Tibial nerve (tissue), 4 donors: Measurements from ENCODE around the gene ERV3-1. TPM values are rescaled to one million over a fixed set of nuclear protein-coding genes. Genes with fewer than 3 reads are reported as not detected.
"Not testable (repeated sequence)": the region's sequence is repeated elsewhere in the genome, so short reads cannot be mapped to it uniquely, and the experiment has no call there.

Experiments used
- DNase-seq, 2 donors: peaks; one replicate each; pipeline ENCODE4 v3.0.0-alpha.2; 2019; ENCODE audit warnings: low spot score in 2 of 2
- H3K27ac ChIP-seq, 4 donors: fragments of 200-600 bp; sonication (generic) in 3 of 4; one replicate each; pipeline ENCODE4 v1.5.1; 2017 to 2019; ENCODE audit warnings: mild to moderate bottlenecking in 1 of 4
- H3K27me3 ChIP-seq, 2 donors: fragments of 200-600 bp; sonication (generic) in 1 of 2; one replicate each; pipeline versions ENCODE4 v1.5.1 to v1.6.0; 2017 to 2019
- H3K36me3 ChIP-seq, 3 donors: fragments of 200-600 bp; sonication (generic); one replicate each; pipeline ENCODE4 v1.5.1; 2018 to 2019
- H3K4me1 ChIP-seq, 4 donors: fragments of 200-600 bp; sonication (generic) in 3 of 4; one replicate each; pipeline ENCODE4 v1.5.1; 2017 to 2019
- H3K4me3 ChIP-seq, 4 donors: fragments of 200-600 bp; sonication (generic) in 3 of 4; one replicate each; pipeline ENCODE4 v1.5.1; 2017 to 2019; ENCODE audit warnings: mild to moderate bottlenecking in 1 of 4, moderate library complexity in 1 of 4
- H3K9me3 ChIP-seq, 4 donors: fragments of 200-600 bp; sonication (generic) in 3 of 4; one replicate each; pipeline ENCODE4 v1.5.1; 2017 to 2019
- EP300 ChIP-seq, 2 donors: sonication (generic); formaldehyde crosslinking; IDR thresholded peaks; one replicate each; pipeline ENCODE4 v1.6.1; 2017; ENCODE audit warnings: antibody characterized with exemption in 2 of 2, mild to moderate bottlenecking in 1 of 2
- POLR2A ChIP-seq, 2 donors: fragments of 450-650 bp; IDR thresholded peaks; one replicate each; pipeline ENCODE4 v1.6.1; 2017; ENCODE audit warnings: antibody characterized with exemption in 2 of 2, mild to moderate bottlenecking in 2 of 2, moderate library complexity in 2 of 2
- WGBS, 2 donors: methylation state at CpG; one replicate each; pipeline ENCODE4 v1.1.5; 2018; 5-methylcytosine and 5-hydroxymethylcytosine counted together
- total RNA-seq, 4 donors: library from RNA; depleted of rRNA; stranded (reverse); fragments of >200 nt; gene quantifications; one replicate each; pipeline ENCODE4 v1.1.0, GENCODE V29; 2016
- TF ChIP-seq, protein P1 (sequence below), 5 experiments: fragments of 200-600 bp in 3 of 5; fragments of 450-650 bp in 2 of 5; sonication (generic) in 3 of 5; IDR thresholded peaks; one replicate each; pipeline ENCODE4 v1.5.1; 2016 to 2019; ENCODE audit warnings: antibody characterized with exemption in 5 of 5, mild to moderate bottlenecking in 3 of 5, moderate library complexity in 2 of 5

Gene ERV3-1
- total RNA-seq, 4 donors from 2014 or later = 19.2 to 33.9 (median 19.7) TPM

GRCh38 chr7:64951250-64951848, 55.1 kb downstream of the ERV3-1 start:
- H3K4me3 ChIP-seq = no peak overlapping the region
- 5 to 6% methylated on average over 1 of the region's 1 CpG for WGBS, 2 donors

GRCh38 chr7:64950673-64951072, 55.8 kb downstream of the ERV3-1 start:
- not testable (repeated sequence) for H3K36me3 ChIP-seq, H3K4me3 ChIP-seq, DNase-seq, H3K9me3 ChIP-seq, H3K27ac ChIP-seq
- Histone ChIP-seq H3K27me3 (peaks cover 0 to 30% of the 10 kb centered on the region in 2 donors), H3K4me1 (peaks cover 0 to 16% (median 9%) of the 10 kb centered on the region in 4 donors)
- 41 to 53% methylated on average over 9 of the region's 9 CpGs for WGBS, 2 donors

More at GRCh38 chr7:64951250-64951848, 55.1 kb downstream of the ERV3-1 start:
- peak in 1 of 2 donors; percentile 56 for DNase-seq
- H3K27ac ChIP-seq = no peak overlapping the region
- H3K9me3 ChIP-seq = no peaks in the 10 kb centered on the region
- H3K36me3 ChIP-seq = no peaks in the 10 kb centered on the region
- H3K27me3 ChIP-seq = peaks cover 0 to 23% of the 10 kb centered on the region in 2 donors
- peaks cover 0 to 16% (median 9%) of the 10 kb centered on the region in 4 donors for H3K4me1 ChIP-seq
- TF ChIP-seq, protein P1, sequence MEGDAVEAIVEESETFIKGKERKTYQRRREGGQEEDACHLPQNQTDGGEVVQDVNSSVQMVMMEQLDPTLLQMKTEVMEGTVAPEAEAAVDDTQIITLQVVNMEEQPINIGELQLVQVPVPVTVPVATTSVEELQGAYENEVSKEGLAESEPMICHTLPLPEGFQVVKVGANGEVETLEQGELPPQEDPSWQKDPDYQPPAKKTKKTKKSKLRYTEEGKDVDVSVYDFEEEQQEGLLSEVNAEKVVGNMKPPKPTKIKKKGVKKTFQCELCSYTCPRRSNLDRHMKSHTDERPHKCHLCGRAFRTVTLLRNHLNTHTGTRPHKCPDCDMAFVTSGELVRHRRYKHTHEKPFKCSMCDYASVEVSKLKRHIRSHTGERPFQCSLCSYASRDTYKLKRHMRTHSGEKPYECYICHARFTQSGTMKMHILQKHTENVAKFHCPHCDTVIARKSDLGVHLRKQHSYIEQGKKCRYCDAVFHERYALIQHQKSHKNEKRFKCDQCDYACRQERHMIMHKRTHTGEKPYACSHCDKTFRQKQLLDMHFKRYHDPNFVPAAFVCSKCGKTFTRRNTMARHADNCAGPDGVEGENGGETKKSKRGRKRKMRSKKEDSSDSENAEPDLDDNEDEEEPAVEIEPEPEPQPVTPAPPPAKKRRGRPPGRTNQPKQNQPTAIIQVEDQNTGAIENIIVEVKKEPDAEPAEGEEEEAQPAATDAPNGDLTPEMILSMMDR (IDR thresholded peaks at IDR 0.05) = peak; percentile 68 to 82 (median 79)
- TF ChIP-seq POLR2A (IDR thresholded peaks at IDR 0.05) (no peak), EP300 (IDR thresholded peaks at IDR 0.05) (no peak)

GRCh38 chr7:64948774-64949173, 57.7 kb downstream of the ERV3-1 start:
- not testable (repeated sequence) for H3K9me3 ChIP-seq, H3K4me3 ChIP-seq, H3K27ac ChIP-seq, H3K36me3 ChIP-seq, DNase-seq
- H3K27me3 ChIP-seq = peaks cover 0 to 36% of the 10 kb centered on the region in 2 donors
- H3K4me1 ChIP-seq = peaks cover 0 to 16% (median 9%) of the 10 kb centered on the region in 4 donors
- WGBS, 2 donors = 93 to 100% methylated on average over 1 of the region's 1 CpG

GRCh38 chr7:64947252-64948000, 59.1 kb downstream of the ERV3-1 start:
- 2% methylated on average over 29 to 38 of the region's 59 CpGs for WGBS, 2 donors

GRCh38 chr7:64946772-64947171, 59.7 kb downstream of the ERV3-1 start:
- no peak for DNase-seq
- H3K4me3 ChIP-seq = no peak overlapping the region
- H3K27ac ChIP-seq = no peak overlapping the region
- H3K36me3 ChIP-seq = no peaks in the 10 kb centered on the region
- TF ChIP-seq EP300 (IDR thresholded peaks at IDR 0.05) (no peak), POLR2A (IDR thresholded peaks at IDR 0.05) (no peak)
- TF ChIP-seq, protein P1 (IDR thresholded peaks at IDR 0.05) = no peak
- no peaks in the 10 kb centered on the region for H3K9me3 ChIP-seq
- 39% methylated on average over 5 of the region's 5 CpGs for WGBS, 2 donors
- H3K4me1 ChIP-seq = peaks cover 0 to 16% (median 9%) of the 10 kb centered on the region in 4 donors
- peaks cover 0 to 36% of the 10 kb centered on the region in 2 donors for H3K27me3 ChIP-seq

More at GRCh38 chr7:64947252-64948000, 59.1 kb downstream of the ERV3-1 start:
- peaks cover 0 to 36% of the 10 kb centered on the region in 2 donors for H3K27me3 ChIP-seq
- peaks cover 0 to 16% (median 9%) of the 10 kb centered on the region in 4 donors for H3K4me1 ChIP-seq
- TF ChIP-seq, protein P1 (IDR thresholded peaks at IDR 0.05) = no peak
- TF ChIP-seq POLR2A (IDR thresholded peaks at IDR 0.05) (no peak), EP300 (IDR thresholded peaks at IDR 0.05) (no peak)
- no peak overlapping the region for H3K27ac ChIP-seq
- no peak for DNase-seq
- H3K9me3 ChIP-seq = no peaks in the 10 kb centered on the region
- no peaks in the 10 kb centered on the region for H3K36me3 ChIP-seq
- H3K4me3 ChIP-seq = peak overlapping the region; percentile 5 to 47 (median 22)
